Eye (tissue), 1 donor: ENCODE results near the gene OR1C1.
"Not testable (repeated sequence)": the region's sequence is repeated elsewhere in the genome, so short reads cannot be mapped to it uniquely, and the experiment has no call there.

Source experiments
- DNase-seq: peaks from one replicate; pipeline ENCODE4 v3.0.0-alpha.2; 2015

Gene OR1C1, protein sequence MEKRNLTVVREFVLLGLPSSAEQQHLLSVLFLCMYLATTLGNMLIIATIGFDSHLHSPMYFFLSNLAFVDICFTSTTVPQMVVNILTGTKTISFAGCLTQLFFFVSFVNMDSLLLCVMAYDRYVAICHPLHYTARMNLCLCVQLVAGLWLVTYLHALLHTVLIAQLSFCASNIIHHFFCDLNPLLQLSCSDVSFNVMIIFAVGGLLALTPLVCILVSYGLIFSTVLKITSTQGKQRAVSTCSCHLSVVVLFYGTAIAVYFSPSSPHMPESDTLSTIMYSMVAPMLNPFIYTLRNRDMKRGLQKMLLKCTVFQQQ

DNA sequence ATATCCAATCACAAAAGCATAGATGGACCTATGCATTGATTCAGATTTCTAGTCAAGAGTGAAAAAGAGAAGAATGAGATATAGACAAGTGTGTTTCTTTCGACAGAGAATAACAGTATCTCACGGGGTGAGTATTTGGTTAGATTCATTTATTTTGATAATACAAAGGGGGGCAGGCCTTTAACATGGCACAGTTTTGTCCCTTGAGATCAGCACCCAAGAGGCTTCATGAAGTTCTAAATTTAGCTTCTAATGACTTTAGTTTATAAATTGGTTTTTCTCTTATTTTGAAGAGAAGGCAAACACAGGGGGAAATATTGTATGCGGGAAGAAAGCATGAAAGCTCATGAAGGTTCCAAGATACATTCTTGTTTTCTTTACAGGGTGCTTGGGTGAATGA, at the start of gene OR1C1:
OR1C1 (minus strand) TSS at position 101 of the 400 bp plus-strand sequence. CDS start 2,150 bp downstream, outside the sequence.
- no peak for DNase-seq

DNA sequence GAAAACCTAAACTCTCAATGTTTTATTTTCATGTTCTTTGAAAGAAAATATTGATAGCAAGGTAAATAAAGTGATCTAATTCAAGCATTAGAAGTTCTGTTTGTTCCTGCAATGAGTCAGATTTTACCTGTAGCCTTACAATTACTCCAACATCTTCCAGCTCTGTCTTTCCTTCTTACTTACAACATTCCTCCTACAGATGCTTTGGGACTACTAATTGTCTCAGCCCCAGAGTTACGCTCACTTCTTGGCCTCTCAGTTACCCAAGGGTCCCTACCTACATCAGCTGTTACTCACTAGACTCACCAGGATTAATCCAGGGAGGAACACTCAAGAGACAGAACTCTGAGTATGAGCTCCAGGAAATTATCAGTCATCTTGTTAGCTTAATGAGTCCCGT, 37.2 kb upstream of the OR1C1 start:
- no peak for DNase-seq

DNA sequence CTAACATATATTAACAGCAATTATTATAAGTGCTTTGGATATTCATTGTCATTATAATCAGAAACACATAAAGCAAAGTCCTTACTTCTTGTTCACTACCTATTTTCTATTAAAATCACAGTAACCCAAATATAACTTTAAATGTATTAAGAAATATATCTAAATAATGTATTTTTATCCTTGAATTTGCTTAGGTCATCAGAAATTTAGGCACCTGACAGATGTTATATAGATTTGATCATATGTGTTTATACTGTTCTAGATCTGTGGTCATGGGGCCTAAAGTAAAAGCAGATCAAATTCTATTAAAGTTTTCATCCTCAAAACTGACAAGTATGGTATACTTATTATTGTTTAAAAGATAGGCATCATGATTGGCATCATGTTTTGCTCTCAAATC, 9.2 kb upstream of the OR1C1 start:
- no peak for DNase-seq

DNA sequence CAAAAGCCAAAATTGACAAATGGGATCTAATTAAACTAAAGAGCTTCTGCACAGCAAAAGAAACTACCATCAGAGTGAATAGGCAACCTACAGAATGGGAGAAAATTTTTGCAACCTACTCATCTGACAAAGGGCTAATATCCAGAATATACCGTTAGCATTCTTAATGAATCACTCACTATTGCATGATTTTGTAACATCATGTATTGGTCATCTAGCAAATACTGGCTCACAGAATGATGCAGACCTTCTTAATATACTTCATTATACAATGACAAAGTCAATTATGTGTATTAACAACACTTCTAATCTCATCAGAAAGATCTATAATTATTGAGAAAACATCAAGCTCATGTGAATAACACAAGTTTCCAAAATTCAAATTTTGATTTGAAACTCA, 6.0 kb downstream of the OR1C1 start:
- not testable (repeated sequence) for DNase-seq

DNA sequence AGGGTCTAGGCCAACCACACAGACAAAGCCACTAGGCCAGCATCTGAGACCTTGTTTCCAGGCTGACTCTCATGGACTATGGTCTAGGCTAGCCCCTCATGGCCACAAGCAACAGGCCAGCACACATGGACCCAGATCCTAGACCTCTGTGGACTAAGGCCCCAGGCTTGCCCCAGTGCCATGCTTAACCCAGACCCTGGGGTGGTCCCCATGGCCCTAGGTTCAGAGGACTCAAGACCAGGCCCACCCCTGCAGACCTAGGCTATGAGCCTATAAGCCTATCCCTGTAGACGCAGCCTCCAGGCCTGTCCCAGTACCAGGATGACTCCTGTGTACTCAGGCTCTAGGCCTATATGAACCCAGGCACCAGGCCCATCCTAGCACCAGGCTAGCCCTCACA, 10.5 kb downstream of the OR1C1 start:
- DNase-seq: no peak

DNA sequence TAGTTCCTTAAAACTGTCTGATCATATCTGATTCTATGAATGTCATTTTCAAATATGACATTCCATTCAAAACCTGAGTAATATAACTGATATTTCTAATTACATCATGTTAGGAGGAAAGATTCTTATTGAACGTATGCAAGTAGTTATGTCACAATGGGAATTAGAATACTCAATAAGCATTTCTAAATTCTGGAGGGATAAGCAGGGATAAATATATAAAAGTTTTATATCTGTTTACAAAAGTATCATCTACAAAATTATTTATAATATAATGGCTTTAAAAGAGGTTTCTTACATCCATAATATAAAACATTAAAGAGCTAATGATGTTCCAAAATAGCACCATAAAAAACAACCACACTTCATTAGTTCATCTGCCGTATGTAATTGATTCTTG, 12.3 kb downstream of the OR1C1 start, which contains the start of gene OR14A2:
OR14A2 (minus strand) TSS at position 101 of the 400 bp plus-strand sequence.
- no peak for DNase-seq

DNA sequence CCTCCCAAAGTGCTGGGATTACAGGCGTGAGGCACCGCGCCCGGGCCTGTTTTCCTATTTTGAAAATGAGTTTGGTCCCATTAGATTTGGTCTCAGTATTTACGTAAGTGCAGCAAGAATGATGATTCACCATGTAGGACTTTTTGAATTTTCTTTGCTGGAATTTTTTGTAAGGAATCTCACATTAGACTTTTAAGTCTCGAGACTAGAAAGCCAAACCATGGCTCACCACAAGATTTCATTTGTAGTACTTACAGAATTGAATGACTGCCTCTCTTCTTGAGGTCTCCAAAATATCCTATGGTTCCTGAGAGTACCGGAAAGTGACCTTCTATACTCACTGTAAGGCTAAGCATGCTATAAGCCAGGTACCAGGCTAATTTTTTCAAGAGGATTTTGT, 12.7 kb downstream of the OR1C1 start:
- DNase-seq: no peak

DNA sequence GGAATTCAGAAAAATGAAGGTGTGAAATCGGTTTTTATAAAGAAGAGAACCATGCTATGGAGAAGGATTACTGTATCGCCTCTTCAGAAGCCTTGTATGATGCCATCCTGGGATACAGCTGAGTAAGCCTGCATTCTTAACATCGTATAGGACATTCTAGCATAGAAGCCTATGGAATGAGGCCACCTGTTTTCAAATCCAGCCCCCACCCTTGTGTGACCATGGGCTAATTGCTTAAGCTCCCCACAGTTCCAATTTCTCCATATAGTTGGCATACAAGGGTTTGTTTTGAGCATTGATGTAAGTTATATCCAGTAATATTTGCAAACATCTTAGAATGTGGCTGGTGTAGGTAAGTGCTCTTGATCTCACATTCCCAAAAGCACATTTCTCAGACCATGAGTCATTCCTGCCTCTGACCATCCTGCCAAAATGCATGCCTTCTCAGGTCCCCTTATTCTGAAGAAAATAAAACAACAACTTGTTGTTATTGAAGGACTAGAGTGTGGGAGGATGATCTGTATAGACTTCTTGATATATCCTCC, 13.9 kb downstream of the OR1C1 start:
- DNase-seq: no peak

DNA sequence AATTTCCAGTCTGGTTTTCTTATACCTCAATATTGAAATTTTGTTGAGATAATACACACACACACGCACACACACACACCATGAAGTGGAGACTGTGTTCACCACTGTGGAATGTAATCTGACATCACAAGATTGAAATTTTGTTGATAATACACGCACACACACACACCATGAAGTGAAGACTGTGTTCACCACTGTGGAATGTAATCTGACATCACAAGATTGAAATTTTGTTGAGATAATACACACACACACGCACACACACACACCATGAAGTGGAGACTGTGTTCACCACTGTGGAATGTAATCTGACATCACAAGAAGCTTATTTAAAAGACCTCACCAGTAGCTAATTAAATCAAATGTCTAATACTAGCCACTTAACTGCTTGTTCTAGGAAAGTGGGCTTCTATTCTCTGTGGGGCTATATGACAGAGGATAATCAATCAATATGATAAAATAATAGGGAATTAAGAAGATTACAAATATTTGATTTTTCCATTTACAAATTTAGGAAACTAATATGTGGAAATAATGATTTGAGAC, 18.1 kb downstream of the OR1C1 start:
- DNase-seq: not testable (repeated sequence)

DNA sequence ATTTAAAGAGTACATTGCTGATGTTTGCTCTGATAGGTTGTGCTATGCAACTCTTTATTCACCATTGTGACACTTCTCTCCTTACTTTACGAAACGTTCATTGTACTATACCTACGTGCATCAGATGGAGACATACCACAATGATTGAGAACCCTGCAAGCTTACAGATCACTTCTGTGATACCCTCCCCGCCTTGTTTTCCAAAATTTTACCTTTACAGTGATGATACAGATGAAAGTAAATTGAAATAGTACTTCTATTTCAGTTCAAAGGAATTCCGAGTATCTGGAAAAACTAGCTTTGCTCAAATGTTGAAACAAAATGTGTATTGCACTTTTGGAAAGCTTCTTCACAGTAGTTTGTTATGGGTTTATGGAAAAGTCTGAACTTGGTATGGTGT, 18.6 kb downstream of the OR1C1 start:
- DNase-seq: no peak

DNA sequence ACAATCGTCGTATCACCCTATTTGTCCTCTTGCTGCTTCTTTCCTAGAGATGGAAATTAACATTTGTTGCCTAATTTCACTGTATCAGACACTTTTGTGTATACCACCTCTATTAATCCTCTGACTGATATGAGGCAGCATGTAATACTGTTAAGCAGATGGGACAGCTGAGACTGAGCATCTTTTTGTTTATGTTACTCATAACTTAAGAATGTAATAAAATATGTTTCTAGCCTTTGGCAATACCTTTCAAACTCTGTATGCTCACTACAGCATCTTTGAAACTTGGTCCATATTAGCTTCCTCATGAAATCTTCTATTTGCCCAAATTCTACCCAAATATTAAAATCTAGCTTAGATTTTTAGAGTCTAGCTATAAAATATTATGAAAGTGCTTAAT, 19.6 kb downstream of the OR1C1 start:
- no peak for DNase-seq

DNA sequence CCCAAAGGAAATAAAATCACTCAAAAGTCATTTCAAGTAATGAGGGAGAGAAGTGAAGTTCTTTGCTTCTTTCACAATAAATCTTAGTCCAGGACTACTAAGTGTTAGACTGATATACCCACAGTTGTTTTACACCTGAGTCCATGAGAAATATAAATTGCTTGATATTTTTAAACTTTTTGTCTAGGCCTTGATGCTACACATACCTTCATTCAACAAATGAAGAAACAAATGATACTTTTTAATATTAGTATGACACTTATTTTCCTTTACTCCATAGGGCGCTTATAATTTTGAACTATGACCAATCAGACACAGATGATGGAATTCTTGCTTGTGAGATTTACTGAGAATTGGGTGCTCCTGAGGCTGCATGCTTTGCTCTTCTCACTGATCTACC, 22.0 kb downstream of the OR1C1 start, which contains the start of gene OR14K1:
OR14K1 (plus strand) TSS at position 301 of the 400 bp plus-strand sequence; CDS start at position 301, 0 bp downstream.
- no peak for DNase-seq

DNA sequence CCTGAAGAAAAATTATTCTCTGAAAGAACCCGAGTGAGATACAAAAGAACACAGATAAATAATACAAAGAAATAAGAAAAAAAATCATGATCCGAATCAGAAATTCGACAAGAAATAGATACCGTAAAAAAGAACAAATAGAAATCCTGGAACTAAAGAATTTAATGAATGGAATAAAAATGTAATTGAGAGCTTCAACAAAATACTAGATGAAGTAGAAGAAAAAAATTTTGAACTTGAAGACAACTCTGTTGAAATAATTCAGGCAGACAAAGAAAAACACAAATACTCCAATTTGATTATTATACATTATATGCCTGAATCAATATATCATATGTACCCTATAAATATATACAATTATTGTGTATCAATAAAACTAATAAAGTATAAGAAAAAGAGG, 39.1 kb downstream of the OR1C1 start:
- no peak for DNase-seq

DNA sequence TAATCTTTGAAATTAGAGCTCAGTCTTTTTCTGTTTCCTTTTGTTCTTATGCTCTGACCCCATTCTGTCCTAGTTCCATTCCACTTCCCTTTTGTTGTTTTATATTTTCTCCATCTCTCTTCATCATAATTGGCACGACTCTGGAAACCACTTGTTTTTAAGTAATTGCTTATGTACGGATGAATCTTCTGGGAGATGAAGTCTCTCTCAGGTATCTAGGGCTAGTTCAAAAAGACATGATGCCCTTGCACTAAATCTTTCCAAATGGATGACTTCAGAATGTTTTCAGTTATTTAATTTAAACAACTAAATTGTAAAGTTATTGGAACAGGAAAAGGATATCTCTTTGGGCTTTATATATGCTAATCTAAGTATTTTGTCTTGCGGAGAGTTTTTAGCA, 43.8 kb downstream of the OR1C1 start, which contains the start of gene OR6F1:
OR6F1 (minus strand) TSS at position 101 of the 400 bp plus-strand sequence. CDS start 3,891 bp downstream, outside the sequence.
- DNase-seq: peak; percentile 72

DNA sequence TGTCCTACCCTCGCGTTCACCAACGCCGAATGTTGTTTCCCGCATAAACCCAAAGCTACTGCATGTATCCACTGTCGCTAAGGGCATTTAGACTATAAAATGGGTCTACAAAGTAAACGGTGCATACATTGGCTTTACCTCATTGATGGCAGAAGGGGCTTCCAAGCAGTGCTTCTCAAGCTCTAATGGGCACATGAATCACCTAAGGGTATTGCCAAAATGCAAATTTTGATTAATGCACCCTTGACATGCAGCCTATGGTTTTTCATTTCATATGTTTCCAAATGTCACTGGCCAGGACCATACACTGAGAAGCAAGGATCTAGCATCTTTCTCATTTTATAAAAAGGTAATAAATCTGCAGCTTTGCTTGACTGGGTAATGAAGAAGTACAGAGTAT, 46.6 kb downstream of the OR1C1 start:
- DNase-seq: no peak

DNA sequence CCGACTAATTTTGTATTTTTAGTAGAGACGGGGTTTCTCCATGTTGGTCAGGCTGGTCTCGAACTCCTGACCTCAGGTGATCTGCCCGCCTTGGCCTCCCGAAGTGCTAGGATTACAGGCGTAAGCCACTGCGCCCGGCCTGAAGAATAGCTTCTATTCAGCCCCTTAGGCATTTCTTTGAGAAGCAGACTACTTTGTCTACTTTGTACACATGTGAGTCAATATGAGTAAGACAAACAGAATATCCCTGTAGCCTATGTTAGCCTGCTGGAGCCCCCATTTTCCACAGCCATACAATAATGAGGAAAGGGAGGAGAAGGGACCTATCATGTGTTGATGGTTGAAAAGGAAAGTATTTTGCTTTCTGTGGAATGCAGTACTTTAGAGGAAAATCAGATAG, 49.7 kb downstream of the OR1C1 start:
- not testable (repeated sequence) for DNase-seq
